Activated CD4-positive, alpha-beta T cell treated with anti-CD3 and anti-CD28 coated beads, Interleukin-2, amount 10 ng/mL, durations not matched to agents 7 days and 5 days (primary cell): ENCODE data around the gene DMRTC1B. TPM values are rescaled to one million over a fixed set of nuclear protein-coding genes. Genes with fewer than 3 reads are reported as not detected.
"Not testable (repeated sequence)": the region's sequence is repeated elsewhere in the genome, so short reads cannot be mapped to it uniquely, and the experiment has no call there.

Experiments used
- CTCF ChIA-PET: fragments of 350-600 bp; sonication (Branson Sonifier 250); formaldehyde crosslinking; loops from one replicate; lab custom pipeline; 2021; ENCODE audit warnings: antibody characterized with exemption; lab: Charles Lee
- POLR2A ChIA-PET: fragments of 350-600 bp; sonication (Branson Sonifier 250); formaldehyde crosslinking; loops from one replicate; lab custom pipeline; 2021; ENCODE audit warnings: antibody characterized with exemption; lab: Charles Lee
- DNase-seq: peaks from one replicate; pipeline ENCODE4 v3.0.0-alpha.2; 2020
- H3K27ac Mint-ChIP-seq: one replicate; pipeline ENCODE4 v1.8.0; 2021; ENCODE audit warnings: mild to moderate bottlenecking, moderate library complexity, mixed read lengths
- H3K27me3 Mint-ChIP-seq: one replicate; pipeline ENCODE4 v1.8.0; 2021; ENCODE audit warnings: mixed read lengths
- H3K36me3 Mint-ChIP-seq: one replicate; pipeline ENCODE4 v1.8.0; 2021; ENCODE audit warnings: low read depth, mixed read lengths
- H3K4me1 Mint-ChIP-seq: one replicate; pipeline ENCODE4 v1.8.0; 2021; ENCODE audit warnings: mixed read lengths
- H3K4me3 Mint-ChIP-seq: one replicate; pipeline ENCODE4 v1.8.0; 2021; ENCODE audit warnings: mild to moderate bottlenecking, moderate library complexity, mixed read lengths
- H3K9me3 Mint-ChIP-seq: one replicate; pipeline ENCODE4 v1.8.0; 2021; ENCODE audit warnings: mixed read lengths
- total RNA-seq, 2 experiments: library from RNA; stranded (reverse); gene quantifications; one replicate each; pipeline ENCODE4 v1.2.3, GENCODE V29; 2021

The DMRTC1B gene
- total RNA-seq = under 1 TPM in 1 of 2 experiments, not detected in 1; 0.12 TPM

- H3K4me3 Mint-ChIP-seq, POLR2A ChIA-PET, H3K27ac Mint-ChIP-seq, CTCF ChIA-PET, DNase-seq, H3K9me3 Mint-ChIP-seq, H3K27me3 Mint-ChIP-seq, H3K36me3 Mint-ChIP-seq, H3K4me1 Mint-ChIP-seq: not testable (repeated sequence)
Measured at GRCh38 chrX:72776653-72777466, at the start of gene DMRTC1B. DMRTC1B (plus strand) TSS chrX:72776890; CDS start chrX:72845136, 68,246 bp downstream.

GRCh38 chrX:72727846-72728245 is 48.8 kb upstream of the DMRTC1B start:
- CTCF ChIA-PET = no interaction called here

GRCh38 chrX:72733636-72734035 is 43.1 kb upstream of the DMRTC1B start:
- H3K27ac Mint-ChIP-seq, POLR2A ChIA-PET, CTCF ChIA-PET, H3K36me3 Mint-ChIP-seq, DNase-seq, H3K4me3 Mint-ChIP-seq, H3K4me1 Mint-ChIP-seq, H3K9me3 Mint-ChIP-seq: not testable (repeated sequence)
- peaks cover 21% of the 10 kb centered on the region for H3K27me3 Mint-ChIP-seq

More at GRCh38 chrX:72727846-72728245, 48.8 kb upstream of the DMRTC1B start:
- no peak for DNase-seq
- POLR2A ChIA-PET = no interaction called here
- H3K36me3 Mint-ChIP-seq = no peaks in the 10 kb centered on the region
- no peaks in the 10 kb centered on the region for H3K9me3 Mint-ChIP-seq
- H3K27me3 Mint-ChIP-seq = peaks cover 11% of the 10 kb centered on the region
- no peaks in the 10 kb centered on the region for H3K4me1 Mint-ChIP-seq
- no peak overlapping the region for H3K4me3 Mint-ChIP-seq
- H3K27ac Mint-ChIP-seq = no peak overlapping the region

GRCh38 chrX:72735561-72735960 is 41.1 kb upstream of the DMRTC1B start:
- DNase-seq = no peak
- no peaks in the 10 kb centered on the region for H3K4me1 Mint-ChIP-seq
- H3K4me3 Mint-ChIP-seq = no peak overlapping the region
- H3K9me3 Mint-ChIP-seq = no peaks in the 10 kb centered on the region
- no peaks in the 10 kb centered on the region for H3K36me3 Mint-ChIP-seq
- H3K27ac Mint-ChIP-seq = no peak overlapping the region
- H3K27me3 Mint-ChIP-seq = peaks cover 21% of the 10 kb centered on the region
- CTCF ChIA-PET = no interaction called here
- POLR2A ChIA-PET = no interaction called here

- H3K4me1 Mint-ChIP-seq, H3K27me3 Mint-ChIP-seq, H3K4me3 Mint-ChIP-seq, DNase-seq, POLR2A ChIA-PET, H3K27ac Mint-ChIP-seq, H3K9me3 Mint-ChIP-seq, CTCF ChIA-PET, H3K36me3 Mint-ChIP-seq: not testable (repeated sequence)
Measured at GRCh38 chrX:72745546-72745945, 31.1 kb upstream of the DMRTC1B start.

- H3K27ac Mint-ChIP-seq, DNase-seq, H3K9me3 Mint-ChIP-seq, H3K4me3 Mint-ChIP-seq, H3K36me3 Mint-ChIP-seq, H3K4me1 Mint-ChIP-seq, POLR2A ChIA-PET, H3K27me3 Mint-ChIP-seq, CTCF ChIA-PET: not testable (repeated sequence)
Measured at GRCh38 chrX:72748545-72748944, 28.1 kb upstream of the DMRTC1B start.

GRCh38 chrX:72760454-72760853 is 16.2 kb upstream of the DMRTC1B start:
- H3K27me3 Mint-ChIP-seq, H3K9me3 Mint-ChIP-seq, DNase-seq, H3K36me3 Mint-ChIP-seq, H3K4me1 Mint-ChIP-seq, H3K4me3 Mint-ChIP-seq, CTCF ChIA-PET, POLR2A ChIA-PET, H3K27ac Mint-ChIP-seq: not testable (repeated sequence)

- DNase-seq, H3K9me3 Mint-ChIP-seq, H3K27ac Mint-ChIP-seq, H3K4me1 Mint-ChIP-seq, H3K4me3 Mint-ChIP-seq, H3K27me3 Mint-ChIP-seq, H3K36me3 Mint-ChIP-seq, CTCF ChIA-PET, POLR2A ChIA-PET: not testable (repeated sequence)
Measured at GRCh38 chrX:72777467-72777790, 739 bp downstream of the DMRTC1B start.

GRCh38 chrX:72778146-72778545 is 1.5 kb downstream of the DMRTC1B start:
- H3K4me3 Mint-ChIP-seq, DNase-seq, H3K9me3 Mint-ChIP-seq, POLR2A ChIA-PET, H3K27me3 Mint-ChIP-seq, H3K27ac Mint-ChIP-seq, H3K4me1 Mint-ChIP-seq, H3K36me3 Mint-ChIP-seq, CTCF ChIA-PET: not testable (repeated sequence)

GRCh38 chrX:72782560-72782959 is 5.9 kb downstream of the DMRTC1B start, which contains the start of gene FAM236B:
FAM236B (minus strand) TSS chrX:72782660; CDS start chrX:72782560, 100 bp downstream.
- H3K4me3 Mint-ChIP-seq, H3K4me1 Mint-ChIP-seq, H3K9me3 Mint-ChIP-seq, POLR2A ChIA-PET, CTCF ChIA-PET, DNase-seq, H3K27me3 Mint-ChIP-seq, H3K36me3 Mint-ChIP-seq, H3K27ac Mint-ChIP-seq: not testable (repeated sequence)

- H3K9me3 Mint-ChIP-seq, CTCF ChIA-PET, DNase-seq, POLR2A ChIA-PET, H3K27ac Mint-ChIP-seq, H3K27me3 Mint-ChIP-seq, H3K36me3 Mint-ChIP-seq, H3K4me3 Mint-ChIP-seq, H3K4me1 Mint-ChIP-seq: not testable (repeated sequence)
Measured at GRCh38 chrX:72783365-72783936, 6.8 kb downstream of the DMRTC1B start.

- H3K27ac Mint-ChIP-seq, H3K36me3 Mint-ChIP-seq, H3K4me1 Mint-ChIP-seq, POLR2A ChIA-PET, H3K9me3 Mint-ChIP-seq, H3K27me3 Mint-ChIP-seq, DNase-seq, CTCF ChIA-PET, H3K4me3 Mint-ChIP-seq: not testable (repeated sequence)
Measured at GRCh38 chrX:72783964-72784363, 7.3 kb downstream of the DMRTC1B start.

- H3K27me3 Mint-ChIP-seq, H3K4me1 Mint-ChIP-seq, H3K27ac Mint-ChIP-seq, H3K36me3 Mint-ChIP-seq, DNase-seq, H3K9me3 Mint-ChIP-seq, CTCF ChIA-PET, H3K4me3 Mint-ChIP-seq, POLR2A ChIA-PET: not testable (repeated sequence)
Measured at GRCh38 chrX:72788142-72788541, 11.5 kb downstream of the DMRTC1B start.

- POLR2A ChIA-PET, CTCF ChIA-PET, DNase-seq, H3K4me1 Mint-ChIP-seq, H3K9me3 Mint-ChIP-seq, H3K27me3 Mint-ChIP-seq, H3K36me3 Mint-ChIP-seq, H3K27ac Mint-ChIP-seq, H3K4me3 Mint-ChIP-seq: not testable (repeated sequence)
Measured at GRCh38 chrX:72790390-72790789, 13.7 kb downstream of the DMRTC1B start.
